ENCODE results near the gene DDR2.

DDR2 gene

GRCh38 chr1:162605225-162605927 is 26.9 kb upstream of the DDR2 start:
- TF ChIP-seq CTCF (IDR thresholded peaks at IDR 0.05): no peak

GRCh38 chr1:162609306-162609705 is 23.0 kb upstream of the DDR2 start:
- TF ChIP-seq CTCF (IDR thresholded peaks at IDR 0.05): no peak

DNA sequence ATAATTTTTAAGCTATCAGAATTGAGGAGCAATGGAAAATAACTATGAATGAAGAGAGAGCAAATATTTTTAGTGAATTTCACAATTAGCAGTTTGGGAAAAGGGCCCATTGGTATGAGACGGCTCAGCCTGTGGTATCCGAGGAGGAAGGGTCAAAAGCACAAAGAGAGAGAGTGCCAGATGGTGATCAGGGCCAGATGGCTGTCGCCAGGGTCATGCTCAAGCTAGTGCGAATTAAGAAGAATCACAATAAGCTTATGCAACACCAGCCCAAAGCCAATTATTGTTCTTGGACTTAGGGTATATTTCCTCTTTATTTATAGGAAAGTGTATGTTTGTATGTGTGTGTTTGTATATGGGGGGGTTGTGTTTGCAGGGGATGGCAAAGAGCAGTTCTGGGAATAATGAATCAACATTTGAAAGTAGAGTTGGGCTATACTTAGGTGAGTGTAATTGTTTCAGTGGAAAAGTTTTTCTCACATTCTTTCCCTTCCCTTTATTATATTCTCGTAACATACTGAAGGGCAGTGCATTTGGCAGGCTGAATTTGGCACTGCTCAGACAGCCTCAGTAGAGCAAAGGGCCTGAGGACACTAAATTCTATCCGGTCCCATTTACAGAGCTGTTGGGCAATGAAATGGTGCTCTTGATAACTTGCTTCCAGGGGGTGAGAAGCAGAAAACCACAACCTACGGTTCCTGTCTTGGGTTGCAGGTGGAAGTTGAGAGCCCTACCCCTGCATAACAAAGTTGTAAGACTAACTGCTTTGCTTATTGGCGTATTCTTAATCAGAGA is 19.5 kb upstream of the DDR2 start:
- no peak for TF ChIP-seq CTCF (IDR thresholded peaks at IDR 0.05)

- TF ChIP-seq CTCF (IDR thresholded peaks at IDR 0.05): no peak
Measured at GRCh38 chr1:162616848-162617247, 15.4 kb upstream of the DDR2 start.

- no peak for TF ChIP-seq CTCF (IDR thresholded peaks at IDR 0.05)
Measured at GRCh38 chr1:162617513-162617912, 14.8 kb upstream of the DDR2 start.

DNA sequence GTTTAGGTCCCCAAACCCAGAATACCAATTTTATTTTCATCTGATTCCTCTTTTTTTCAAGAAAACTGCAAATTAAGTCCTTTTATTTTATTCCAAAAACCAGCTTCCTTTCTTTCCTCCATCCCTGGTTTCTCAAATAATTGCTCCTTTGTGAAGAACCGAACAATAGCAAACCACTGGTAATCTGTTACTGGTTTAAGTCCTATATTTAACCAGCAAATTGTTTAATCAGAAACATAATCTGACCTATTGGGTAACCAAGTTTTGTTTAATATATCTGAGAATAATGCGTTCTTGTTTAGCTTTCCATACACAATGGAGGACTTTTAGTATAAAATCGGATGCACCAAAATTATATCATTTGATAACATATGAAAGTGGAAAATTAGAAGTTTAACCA is 13.2 kb upstream of the DDR2 start:
- TF ChIP-seq CTCF (IDR thresholded peaks at IDR 0.05): no peak

- no peak for TF ChIP-seq CTCF (IDR thresholded peaks at IDR 0.05)
Measured at GRCh38 chr1:162621256-162621655, 11.0 kb upstream of the DDR2 start.

Measured in LNCAP (cell line).